SIG-M5 treated with dmso at 0.1 percent for 504 hours (cell line): Measurements from ENCODE around the gene TLL2.

Source experiments
- DNase-seq: peaks from one replicate; lab custom pipeline; 2025; ENCODE audit not compliant: unreplicated experiment; lab: John Stamatoyannopoulos, UW

The TLL2 gene

DNA sequence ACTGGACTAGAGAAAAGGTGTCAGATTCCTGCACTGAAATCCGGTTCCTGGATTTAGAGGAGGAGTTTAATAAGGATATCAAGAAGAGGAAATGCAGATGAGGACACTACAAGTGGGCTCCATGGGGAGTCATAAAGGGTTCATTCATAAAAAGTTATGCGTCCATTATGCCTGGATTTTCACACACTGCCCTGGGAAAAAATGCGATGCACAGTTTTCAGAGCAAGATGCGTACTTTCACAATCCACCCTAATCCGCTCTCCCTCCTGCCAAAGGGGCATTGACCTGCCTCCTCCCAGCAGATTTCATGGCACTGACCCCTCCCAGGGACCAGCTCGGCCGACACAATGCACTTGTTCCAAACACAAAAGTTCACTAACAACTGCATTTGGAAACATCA lies 112.7 kb downstream of the TLL2 start:
- DNase-seq: no peak

DNA sequence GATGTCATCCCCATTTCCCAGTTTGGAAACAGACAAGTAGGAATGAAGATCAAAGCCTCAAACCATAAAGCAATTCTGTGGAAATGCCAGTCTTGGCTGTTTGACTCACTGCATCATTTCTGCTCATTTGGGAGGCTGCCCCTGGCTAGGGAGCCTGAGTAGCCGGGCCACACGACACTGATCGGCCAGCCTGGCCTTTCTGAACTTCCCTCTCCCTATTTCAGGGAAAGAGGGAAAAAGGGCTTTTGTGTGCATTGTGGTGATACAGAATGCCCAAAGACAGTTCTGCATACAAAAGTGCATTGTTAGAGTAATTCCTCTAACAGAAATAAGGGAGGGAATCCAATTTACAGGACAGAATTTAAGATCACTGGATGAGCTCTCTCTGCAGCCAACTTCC lies 113.3 kb downstream of the TLL2 start:
- DNase-seq: no peak

DNA sequence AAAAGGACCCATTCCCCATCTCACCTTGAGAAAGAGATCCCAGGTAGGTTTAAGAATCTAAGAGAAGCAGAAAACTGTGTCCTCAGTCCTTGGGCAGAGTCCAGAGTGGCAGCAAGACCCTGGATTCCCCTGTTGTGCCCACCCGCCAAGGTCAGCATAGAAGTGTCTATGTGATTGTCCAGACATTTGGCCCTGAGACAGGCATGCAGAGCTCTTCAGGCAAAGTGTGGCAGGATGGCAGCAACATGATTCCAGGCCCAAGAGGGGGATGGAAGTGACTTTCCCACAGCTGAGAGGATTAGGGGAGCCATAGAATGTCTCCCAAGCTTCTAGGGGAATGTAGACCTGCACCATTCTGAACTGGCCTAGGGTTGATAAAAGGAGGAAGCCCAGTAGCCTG lies 115.8 kb downstream of the TLL2 start:
- DNase-seq: no peak

DNA sequence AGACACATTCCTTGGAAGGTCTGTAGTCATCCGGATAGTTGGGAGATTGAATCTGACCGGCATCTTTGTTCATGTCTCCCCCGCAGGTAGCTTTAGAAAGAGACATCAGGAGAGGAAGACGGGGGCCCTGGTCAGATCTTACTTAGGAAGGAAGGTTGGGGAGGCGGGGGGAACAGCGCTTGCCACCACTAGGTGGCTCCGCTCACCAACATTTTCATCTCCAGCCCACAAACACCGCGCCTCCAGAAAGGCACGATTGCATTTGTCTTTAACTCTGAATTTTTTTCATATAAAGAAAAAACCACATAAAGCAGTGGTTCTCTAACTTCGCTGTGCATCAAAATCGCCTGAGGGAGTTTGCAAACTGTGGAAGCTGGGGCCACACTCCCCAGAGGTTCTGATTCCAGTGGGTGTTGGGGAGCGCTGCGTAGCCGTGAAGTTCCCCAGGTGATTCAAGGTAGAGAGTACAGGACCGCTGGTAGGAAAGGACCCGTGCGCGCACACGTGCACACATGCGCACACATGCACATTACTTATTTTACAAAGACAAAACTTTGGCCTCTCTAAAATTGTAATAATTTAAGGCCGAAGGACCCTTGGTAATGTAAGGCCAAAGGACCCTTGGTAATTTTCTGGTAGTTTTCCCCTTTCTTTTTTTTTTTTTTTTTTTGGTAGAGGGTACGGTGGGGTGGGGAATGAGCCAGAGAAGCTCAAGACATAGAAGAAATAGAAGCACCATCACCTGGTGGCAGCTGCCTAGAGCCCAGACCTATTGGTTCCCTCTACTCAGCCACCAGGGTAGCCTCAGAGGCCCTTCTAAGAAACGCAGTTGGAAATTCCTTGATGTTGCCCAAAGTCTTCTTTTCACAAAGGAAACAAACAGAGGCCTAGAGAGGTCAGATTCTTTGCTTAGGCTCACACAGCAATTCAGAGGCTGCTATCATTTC lies 117.5 kb downstream of the TLL2 start:
- DNase-seq: peak; percentile 58

DNA sequence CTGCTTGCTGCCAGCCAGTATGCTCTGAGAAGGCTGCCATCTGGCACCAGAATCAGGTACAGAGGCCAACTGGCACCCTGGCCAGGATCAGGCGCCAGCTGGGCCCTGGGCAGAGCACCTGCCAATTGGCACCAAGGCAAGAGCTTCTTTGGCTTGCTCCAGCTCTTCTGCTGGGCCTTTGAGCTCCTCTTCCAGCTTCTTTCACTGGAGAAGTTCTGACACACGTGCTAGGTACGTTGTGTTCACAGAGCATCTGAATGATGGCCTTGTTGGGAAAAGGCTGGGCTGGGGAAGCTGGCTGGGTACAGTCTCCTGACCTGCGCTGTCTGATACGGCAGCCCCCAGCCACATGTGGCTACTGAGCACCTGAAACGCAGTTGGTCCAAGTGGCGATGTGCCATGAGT lies 123.3 kb downstream of the TLL2 start:
- DNase-seq: no peak

DNA sequence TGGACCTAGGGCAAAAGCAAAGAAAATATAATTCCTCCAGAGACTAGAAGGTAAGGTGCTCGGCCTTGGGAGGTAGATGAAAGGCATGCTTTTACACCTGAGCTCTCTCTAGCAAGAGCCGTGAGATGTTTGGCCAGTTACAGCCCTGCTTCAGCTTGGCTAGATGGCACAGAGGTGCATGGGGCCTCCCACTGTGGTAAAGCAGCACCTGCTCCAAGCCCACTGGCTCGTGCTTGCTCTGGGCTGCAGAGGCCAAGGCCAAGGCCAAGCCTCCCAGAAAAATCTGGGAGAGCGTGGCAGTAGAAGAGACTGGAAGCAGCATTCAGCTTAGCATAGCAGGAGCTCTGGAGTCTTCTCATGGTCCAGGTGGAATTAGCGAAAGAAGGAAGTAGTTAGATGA lies 123.9 kb downstream of the TLL2 start:
- DNase-seq: no peak

DNA sequence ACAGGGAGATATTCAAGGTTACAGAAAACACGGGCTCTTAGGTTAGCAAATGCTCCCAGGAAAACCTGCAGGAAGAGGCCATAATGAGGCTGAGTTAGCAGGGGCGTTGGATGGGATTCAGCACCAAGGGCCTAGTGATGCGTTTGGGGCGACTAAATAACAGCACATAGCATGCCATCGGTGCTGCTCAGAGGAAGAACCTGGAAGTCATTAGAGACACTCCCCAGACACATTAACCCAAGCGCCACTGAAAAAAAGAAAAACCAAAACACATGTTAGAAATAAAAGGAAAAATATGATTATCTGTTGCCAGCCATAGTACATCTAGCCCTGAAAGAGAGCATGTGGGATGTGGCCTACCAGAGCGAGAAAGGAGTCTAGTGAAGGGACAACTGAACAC lies 126.1 kb downstream of the TLL2 start:
- no peak for DNase-seq

DNA sequence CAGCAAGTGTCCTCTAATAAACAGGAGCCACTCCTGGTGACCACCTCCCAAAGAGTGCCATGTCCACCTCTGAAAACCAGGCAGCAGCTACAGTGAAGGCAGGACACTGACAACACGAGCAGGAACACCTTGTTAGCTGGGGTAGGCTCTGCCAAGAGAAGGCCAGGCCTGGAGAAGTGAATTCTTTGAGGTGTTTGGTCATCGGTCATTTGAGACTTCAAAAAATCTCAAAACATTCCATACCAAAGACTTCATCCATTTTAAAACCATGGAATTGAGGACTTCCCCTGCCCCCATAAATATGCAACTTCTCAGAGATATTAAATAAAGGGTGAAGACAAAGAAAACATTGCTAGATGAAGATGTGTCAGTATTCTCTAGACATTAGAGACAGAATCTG lies 126.6 kb downstream of the TLL2 start:
- DNase-seq: no peak

DNA sequence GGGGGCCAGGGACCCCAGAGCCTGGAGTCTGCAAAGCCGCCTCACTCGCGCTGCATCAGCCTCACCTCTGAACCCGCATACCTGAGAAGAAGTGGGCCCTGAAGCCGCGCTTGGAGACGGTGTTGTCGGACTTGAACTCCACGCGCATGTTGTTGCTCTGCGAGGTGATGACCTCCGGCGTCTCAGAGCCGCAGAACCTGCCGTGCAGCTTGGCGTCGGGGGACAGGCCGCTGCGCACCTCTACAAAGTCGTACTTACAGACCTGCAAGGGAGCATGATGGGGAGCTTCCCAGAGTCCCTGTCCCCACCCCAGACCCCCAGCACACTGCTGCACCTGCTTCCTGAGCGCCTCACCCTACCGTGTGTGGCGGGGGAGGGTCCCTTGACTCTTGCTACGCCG lies 129.2 kb downstream of the TLL2 start:
- DNase-seq: no peak

DNA sequence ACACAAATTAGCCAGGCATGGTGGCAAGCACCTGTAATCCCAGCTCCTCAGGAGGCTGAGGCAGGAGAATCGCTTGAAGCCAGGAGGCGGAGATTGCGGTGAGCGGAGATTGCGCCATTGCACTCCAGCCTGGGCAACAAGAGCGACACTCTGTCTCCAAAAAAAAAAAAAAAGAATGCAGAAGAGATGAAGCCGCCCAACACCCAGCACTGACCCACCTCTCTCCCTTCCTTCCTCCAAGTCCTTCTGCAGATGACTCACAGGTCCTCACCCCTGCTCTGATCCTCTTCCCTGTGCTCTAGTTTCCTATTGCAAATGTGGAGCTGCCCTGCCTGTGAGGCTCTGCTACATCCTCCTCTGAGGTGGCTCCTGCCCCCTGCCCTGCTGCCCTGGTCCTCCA lies 132.9 kb downstream of the TLL2 start:
- DNase-seq: peak; percentile 89

DNA sequence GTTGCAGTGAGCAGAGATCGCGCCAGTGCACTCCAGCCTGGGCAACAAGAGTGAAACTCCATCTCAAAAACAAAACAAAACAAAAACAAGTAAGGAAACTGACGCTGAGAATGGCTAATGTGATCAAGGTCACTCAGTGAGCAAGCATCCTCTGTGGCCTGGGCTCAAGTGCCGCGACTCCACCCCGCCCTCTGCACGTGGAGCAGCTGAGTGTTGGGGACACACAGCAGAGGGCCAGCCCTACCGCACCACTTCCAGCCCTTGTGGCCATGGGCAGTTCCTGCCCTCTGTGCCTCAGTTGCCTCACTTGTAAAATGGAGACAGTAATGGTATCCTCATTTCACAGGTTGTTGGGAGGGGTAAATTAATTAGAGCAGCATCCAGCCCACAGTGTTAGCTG lies 134.0 kb downstream of the TLL2 start:
- DNase-seq: no peak

DNA sequence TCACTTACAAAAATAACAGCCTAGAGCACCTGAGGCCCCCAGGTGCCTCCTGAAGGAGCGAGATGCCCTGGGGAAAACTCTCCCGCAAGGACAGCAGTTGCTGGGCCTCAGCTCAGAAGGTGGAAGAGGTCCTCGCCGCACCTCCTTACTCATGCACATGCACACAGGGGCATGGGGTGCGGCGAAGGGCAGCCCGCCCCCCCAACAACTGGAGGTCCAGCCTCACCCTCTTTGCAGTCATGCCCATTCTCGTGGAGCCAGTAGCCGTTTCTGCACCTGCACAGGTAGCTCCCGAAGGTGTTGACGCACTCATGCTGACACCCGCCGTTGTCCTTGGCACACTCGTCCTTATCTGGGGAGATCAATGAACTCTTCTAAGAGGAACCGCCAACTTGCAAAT lies 135.0 kb downstream of the TLL2 start:
- no peak for DNase-seq

DNA sequence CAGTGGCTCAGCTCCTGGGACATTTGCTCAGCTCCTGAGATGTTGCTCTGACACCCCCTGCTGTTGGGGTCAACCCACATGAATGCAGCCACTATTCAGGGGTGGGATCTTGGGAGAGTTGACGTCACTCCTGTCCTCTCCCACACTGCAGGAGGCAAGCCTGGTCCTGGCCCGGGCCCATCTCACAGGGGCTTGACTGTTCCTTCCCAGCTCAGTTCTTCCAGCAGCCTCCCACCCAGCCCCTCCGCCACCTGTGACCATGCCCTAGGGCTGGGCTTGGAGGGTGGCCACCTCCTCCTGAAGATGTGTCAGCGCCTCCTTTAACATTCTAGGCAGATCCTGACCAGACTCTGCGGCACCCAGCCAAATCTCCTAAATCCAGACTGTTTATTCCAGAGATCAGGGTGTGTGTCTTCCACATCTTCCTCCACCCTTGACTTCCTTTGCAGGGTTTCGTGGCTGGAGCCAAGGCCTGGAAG lies 135.9 kb downstream of the TLL2 start:
- no peak for DNase-seq

DNA sequence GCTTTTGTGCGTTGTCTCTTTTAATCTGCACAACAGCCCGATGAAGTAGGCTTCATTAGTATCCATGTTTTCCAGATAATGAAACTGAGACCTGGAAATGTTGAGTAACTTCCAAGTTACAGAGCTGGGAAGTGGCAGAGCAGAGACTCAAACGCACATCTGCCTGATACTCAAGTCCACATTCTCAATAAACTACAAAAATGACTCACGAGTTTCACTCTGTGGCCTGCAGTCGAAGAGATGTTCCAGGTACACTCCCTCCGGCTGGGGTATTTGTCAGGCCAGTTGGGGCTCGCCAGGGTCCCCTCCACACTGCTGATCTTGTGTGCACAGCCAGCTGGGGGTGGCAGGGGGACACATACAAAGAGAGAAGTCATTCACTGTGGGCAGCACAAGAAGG lies 137.2 kb downstream of the TLL2 start:
- no peak for DNase-seq

DNA sequence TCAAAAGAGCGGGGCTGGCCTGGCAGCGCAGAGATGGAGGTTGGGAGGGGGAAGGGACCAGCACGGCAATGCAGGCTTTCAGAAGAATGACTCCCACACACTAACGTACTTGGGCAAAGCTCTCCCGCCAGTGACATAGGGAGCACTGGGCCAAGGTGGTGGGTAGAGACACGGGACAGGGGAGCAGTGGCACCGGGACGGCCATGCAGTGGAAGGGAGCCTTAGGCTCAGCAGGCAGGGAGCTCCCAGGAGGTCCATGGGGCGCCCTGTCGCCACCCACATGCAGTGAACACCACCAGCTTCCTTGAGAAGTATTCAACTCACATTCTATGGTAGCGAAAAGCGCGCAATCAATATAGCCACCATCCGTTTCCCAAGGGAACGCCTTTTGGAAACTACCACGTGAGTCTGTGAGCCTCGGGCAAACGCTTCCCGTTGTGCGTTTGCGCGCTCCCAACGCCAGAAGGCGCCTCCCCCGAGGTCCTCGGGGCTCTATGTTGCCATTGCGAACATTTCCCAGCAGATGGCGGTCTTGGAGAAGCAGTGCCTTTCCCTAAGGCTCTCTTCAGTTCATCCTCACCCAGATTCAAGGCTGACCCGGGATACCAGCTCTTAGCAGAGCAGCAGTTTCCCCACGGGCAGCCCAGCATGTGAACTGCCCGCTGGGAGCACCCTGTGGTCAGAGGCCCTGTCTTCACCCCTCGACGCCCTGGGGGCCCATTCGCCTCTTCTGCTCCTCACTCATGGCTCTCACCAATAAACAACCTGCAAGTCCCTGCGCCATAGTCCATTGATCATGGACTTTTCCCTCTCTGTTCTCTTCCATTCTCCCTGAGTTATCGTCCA lies 138.5 kb downstream of the TLL2 start:
- DNase-seq: peak; percentile 82

DNA sequence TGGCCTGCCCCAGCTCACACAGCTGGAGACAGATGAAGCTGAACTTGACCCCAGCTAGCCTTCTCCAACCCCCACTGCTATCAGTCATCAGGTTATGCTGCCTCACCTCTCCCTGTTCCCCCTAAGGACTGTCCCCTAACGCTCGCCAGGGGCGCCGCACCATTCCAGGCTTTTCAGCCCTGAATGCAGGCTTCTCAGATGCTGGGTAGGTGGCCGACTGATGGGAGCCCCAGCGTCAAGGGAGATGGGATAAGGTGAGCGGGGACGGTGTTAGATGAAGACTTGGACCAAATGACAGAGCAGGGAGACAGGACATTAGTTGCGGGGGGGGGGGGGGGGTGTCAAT lies 139.1 kb downstream of the TLL2 start:
- no peak for DNase-seq

DNA sequence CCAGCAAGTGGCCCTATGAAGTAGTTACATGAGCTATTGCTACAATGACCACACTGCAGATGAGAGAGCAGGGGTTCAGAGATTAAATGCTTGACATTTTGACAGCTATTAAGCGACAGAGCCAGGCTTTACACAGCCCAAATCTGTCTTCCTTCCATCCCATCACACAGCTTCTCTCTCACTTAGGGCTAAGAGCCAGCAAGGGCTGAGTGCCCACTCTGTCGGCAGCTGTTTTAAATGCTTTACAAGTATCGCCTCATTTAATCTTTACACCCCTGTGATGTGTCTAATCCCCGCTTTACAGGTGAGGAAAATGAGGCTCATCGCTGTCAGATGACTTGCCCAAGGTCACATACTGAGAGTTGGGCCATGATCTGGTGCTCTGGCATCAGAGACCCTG lies 139.7 kb downstream of the TLL2 start:
- no peak for DNase-seq

DNA sequence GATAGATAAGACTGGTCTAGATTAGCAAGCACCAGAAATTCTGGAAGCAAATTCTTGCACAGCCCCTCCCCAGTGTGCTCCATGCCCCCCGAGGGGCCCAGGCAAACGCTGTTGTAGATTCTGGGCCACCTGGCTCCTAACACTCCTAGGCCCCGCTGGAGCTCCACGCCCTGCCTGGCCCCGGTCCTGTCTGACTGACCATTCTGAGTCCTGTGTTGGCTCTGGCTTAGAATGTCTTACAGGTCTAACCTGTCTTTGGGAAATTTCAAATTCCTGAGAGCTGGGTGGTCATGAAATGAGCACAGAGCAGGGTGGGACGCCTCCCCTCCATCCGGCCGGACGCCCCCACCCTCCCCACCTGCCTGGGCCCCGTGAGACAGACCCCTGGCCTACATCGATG lies 142.4 kb downstream of the TLL2 start:
- no peak for DNase-seq

DNA sequence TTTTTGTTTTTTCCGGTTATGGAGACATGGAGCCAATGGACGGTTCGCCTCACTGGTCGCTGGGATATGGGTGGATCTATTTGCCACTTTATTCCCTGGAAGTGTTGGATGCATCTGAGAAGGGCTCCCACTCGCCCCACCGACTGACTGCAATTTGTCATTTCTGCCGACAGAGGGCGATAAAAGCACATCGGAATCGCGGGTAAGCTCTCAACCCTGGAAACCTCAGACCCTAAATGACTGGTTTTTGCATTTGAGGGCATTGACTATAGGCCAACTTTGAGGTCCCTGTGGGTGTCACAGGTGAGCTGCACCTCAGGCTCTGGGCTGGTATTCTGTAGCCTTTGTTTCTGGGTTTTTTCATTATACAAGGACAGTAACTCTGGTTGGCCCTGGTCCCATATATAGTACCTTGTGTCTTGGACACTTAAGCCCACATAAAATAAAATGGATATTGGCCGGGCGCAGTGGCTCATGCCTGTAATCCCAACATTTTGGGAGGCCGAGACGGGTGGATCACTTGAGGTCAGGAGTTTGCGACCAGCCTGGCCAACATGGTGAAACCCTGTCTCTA lies 143.1 kb downstream of the TLL2 start:
- DNase-seq: peak; percentile 24

DNA sequence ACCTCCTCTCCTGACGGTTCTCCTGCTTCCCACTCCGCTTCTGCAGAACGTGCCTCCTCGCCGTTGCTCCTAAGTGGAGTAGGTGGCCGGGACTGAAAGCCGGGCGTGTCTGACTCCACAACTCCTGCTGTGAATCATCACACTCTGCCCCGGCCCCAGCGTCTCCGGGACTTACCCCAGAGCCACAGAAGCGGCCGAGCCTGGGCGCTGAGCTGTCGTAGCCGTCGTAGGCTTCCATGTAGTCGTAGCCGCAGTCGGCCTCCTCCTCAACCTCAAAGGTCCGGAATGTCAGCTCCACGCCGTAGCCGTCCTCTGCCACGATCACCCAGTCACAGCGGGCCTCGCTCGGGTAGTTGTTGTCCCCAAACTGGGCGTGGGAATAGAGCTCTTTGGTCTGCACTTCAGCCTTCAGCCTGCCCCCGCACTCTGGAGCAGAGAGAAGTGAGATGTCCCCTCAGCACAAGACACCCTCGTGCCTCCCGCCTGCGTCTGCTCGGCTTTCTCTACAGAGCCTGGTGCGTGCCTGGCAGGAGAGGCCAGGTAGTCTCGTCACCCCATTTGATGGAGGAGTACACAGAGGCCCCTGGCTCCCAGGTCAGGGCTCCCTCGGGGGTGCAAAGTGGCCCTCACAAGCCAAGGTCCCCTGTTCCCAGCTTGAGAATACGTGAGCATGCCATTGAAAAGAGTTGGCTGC lies 143.7 kb downstream of the TLL2 start:
- DNase-seq: no peak

DNA sequence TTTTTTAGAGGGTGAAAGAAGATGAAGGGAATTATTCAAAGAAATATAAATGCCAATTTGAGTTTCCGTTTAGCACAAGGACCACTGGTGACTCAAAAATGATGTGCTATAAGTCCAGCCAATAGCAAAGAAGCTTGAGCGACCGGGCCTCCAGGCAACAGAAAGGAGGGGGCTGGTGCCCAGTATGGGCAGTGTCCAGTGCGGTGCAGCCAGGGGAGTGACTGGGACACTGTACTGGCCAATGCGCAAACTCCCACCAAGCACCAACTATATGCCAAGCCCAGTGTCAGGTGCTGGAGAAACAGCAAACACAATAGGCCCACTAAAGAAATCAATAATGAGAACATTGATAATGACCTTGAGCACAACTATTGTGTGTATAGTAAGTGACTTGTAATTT lies 144.8 kb downstream of the TLL2 start:
- DNase-seq: no peak
